T-helper 17 cell (primary cell): ENCODE data around the gene FAM156B. TPM values are rescaled to one million over a fixed set of nuclear protein-coding genes. Genes with fewer than 3 reads are reported as not detected.
"Not testable (repeated sequence)": the region's sequence is repeated elsewhere in the genome, so short reads cannot be mapped to it uniquely, and the experiment has no call there.

Experiments
- ATAC-seq: fragments of 150-1000 bp; cut with Tn5 transposase; 2 replicates; pipeline ENCODE4 v1.10.0; 2021; ENCODE audit warnings: mild to moderate bottlenecking, moderate library complexity
- DNase-seq, 3 donors: peaks; one replicate each; pipeline versions ENCODE4 v3.0.0 to v3.0.0-alpha.2; 2020 to 2021
- H3K9me3 ChIP-seq: one replicate; pipeline ENCODE4 v1.7.0; 2013; ENCODE audit warnings: low read length, mild to moderate bottlenecking; ENCODE audit not compliant: control insufficient read depth, poor library complexity, severe bottlenecking
- H3K27ac Mint-ChIP-seq: one replicate; pipeline ENCODE4 v1.8.0; 2022; ENCODE audit warnings: mild to moderate bottlenecking, moderate library complexity, mixed read lengths
- H3K27me3 Mint-ChIP-seq: one replicate; pipeline ENCODE4 v1.8.0; 2022; ENCODE audit warnings: mixed read lengths
- H3K36me3 Mint-ChIP-seq: one replicate; pipeline ENCODE4 v1.8.0; 2022; ENCODE audit warnings: low read depth, mixed read lengths
- H3K4me1 Mint-ChIP-seq: one replicate; pipeline ENCODE4 v1.8.0; 2022; ENCODE audit warnings: mild to moderate bottlenecking, mixed read lengths
- H3K4me3 Mint-ChIP-seq: one replicate; pipeline ENCODE4 v1.8.0; 2022; ENCODE audit warnings: mild to moderate bottlenecking, moderate library complexity, mixed read lengths
- total RNA-seq, 4 donors: library from RNA in 2 of 4; stranded (reverse) in 2 of 4; gene quantifications; one replicate each; pipeline ENCODE4 v1.2.3 and lab custom pipeline; 2022 to 2026

Gene FAM156B
- total RNA-seq, 2 donors from 2014 or later = 6.0 to 10.5 TPM

- H3K27me3 Mint-ChIP-seq, DNase-seq, H3K36me3 Mint-ChIP-seq, H3K9me3 ChIP-seq: not testable (repeated sequence)
- ATAC-seq = peak; percentile 2
- Mint-ChIP-seq H3K27ac (peak overlapping the region; percentile 98), H3K4me1 (peaks cover 12% of the 10 kb centered on the region), H3K4me3 (peak overlapping the region; percentile 95)
These were observed 38.3 kb downstream of the FAM156B start for GRCh38 chrX:52935470-52935784.

- H3K9me3 ChIP-seq, H3K36me3 Mint-ChIP-seq, H3K4me1 Mint-ChIP-seq, H3K4me3 Mint-ChIP-seq, H3K27ac Mint-ChIP-seq, DNase-seq, H3K27me3 Mint-ChIP-seq, ATAC-seq: not testable (repeated sequence)
These were observed 43.6 kb downstream of the FAM156B start for GRCh38 chrX:52940704-52941103.

- not testable (repeated sequence) for DNase-seq, H3K36me3 Mint-ChIP-seq, H3K4me3 Mint-ChIP-seq, H3K27ac Mint-ChIP-seq, H3K9me3 ChIP-seq, H3K4me1 Mint-ChIP-seq, ATAC-seq, H3K27me3 Mint-ChIP-seq
These were observed 44.6 kb downstream of the FAM156B start for GRCh38 chrX:52941728-52942127.

- not testable (repeated sequence) for H3K4me3 Mint-ChIP-seq, ATAC-seq, DNase-seq, H3K27ac Mint-ChIP-seq, H3K4me1 Mint-ChIP-seq, H3K27me3 Mint-ChIP-seq, H3K36me3 Mint-ChIP-seq, H3K9me3 ChIP-seq
These were observed 48.8 kb downstream of the FAM156B start for GRCh38 chrX:52945838-52946494.

- not testable (repeated sequence) for H3K4me1 Mint-ChIP-seq, ATAC-seq
These were observed 50.4 kb downstream of the FAM156B start for GRCh38 chrX:52947501-52947900.

GRCh38 chrX:52948265-52948664, 51.1 kb downstream of the FAM156B start:
- not testable (repeated sequence) for H3K27me3 Mint-ChIP-seq, ATAC-seq, H3K36me3 Mint-ChIP-seq

More at GRCh38 chrX:52947501-52947900, 50.4 kb downstream of the FAM156B start:
- H3K4me3 Mint-ChIP-seq, H3K36me3 Mint-ChIP-seq, DNase-seq, H3K9me3 ChIP-seq, H3K27me3 Mint-ChIP-seq, H3K27ac Mint-ChIP-seq: not testable (repeated sequence)

GRCh38 chrX:52949325-52949724, 52.2 kb downstream of the FAM156B start:
- DNase-seq, H3K9me3 ChIP-seq, ATAC-seq, H3K36me3 Mint-ChIP-seq, H3K27ac Mint-ChIP-seq, H3K4me3 Mint-ChIP-seq, H3K27me3 Mint-ChIP-seq, H3K4me1 Mint-ChIP-seq: not testable (repeated sequence)

More at GRCh38 chrX:52948265-52948664, 51.1 kb downstream of the FAM156B start:
- DNase-seq, H3K27ac Mint-ChIP-seq, H3K4me3 Mint-ChIP-seq, H3K9me3 ChIP-seq, H3K4me1 Mint-ChIP-seq: not testable (repeated sequence)

- not testable (repeated sequence) for H3K9me3 ChIP-seq, H3K36me3 Mint-ChIP-seq, H3K27ac Mint-ChIP-seq, H3K4me3 Mint-ChIP-seq, DNase-seq, H3K27me3 Mint-ChIP-seq, ATAC-seq, H3K4me1 Mint-ChIP-seq
These were observed 52.8 kb downstream of the FAM156B start for GRCh38 chrX:52949884-52950283.

Other genes starting within 250 kb of the FAM156B start
- gene SSX7, start 242.4 kb upstream of the FAM156B start, total RNA-seq = not detected
- not detected for gene SSX2, start 190.2 kb upstream of the FAM156B start, total RNA-seq
- not detected for gene SSX2B, start 146.1 kb upstream of the FAM156B start, total RNA-seq
- gene SPANXN5, start 99.9 kb upstream of the FAM156B start, total RNA-seq = not detected
- not detected for gene XAGE5, start 86.0 kb upstream of the FAM156B start, total RNA-seq
- gene XAGE3, start 29.2 kb upstream of the FAM156B start, total RNA-seq = not detected
- 10 to 100 TPM; 10.0 to 13.7 TPM for gene FAM156A, start 61.2 kb downstream of the FAM156B start, total RNA-seq
- gene GPR173, start 151.5 kb downstream of the FAM156B start, total RNA-seq = not detected
- 100 to 1,000 TPM; 201 to 218 TPM for gene TSPYL2, start 185.0 kb downstream of the FAM156B start, total RNA-seq
- 10 to 100 TPM in 1 of 2 donors, 1 to 10 TPM in 1; 9.8 to 10.1 TPM for gene KANTR, start 196.8 kb downstream of the FAM156B start, total RNA-seq